ENCODE measurements around the gene SCART1. TPM values are rescaled to one million over a fixed set of nuclear protein-coding genes. Genes with fewer than 3 reads are reported as not detected.

Gene SCART1
- total RNA-seq, 1 experiment from 2014 or later = 0.73 TPM

DNA sequence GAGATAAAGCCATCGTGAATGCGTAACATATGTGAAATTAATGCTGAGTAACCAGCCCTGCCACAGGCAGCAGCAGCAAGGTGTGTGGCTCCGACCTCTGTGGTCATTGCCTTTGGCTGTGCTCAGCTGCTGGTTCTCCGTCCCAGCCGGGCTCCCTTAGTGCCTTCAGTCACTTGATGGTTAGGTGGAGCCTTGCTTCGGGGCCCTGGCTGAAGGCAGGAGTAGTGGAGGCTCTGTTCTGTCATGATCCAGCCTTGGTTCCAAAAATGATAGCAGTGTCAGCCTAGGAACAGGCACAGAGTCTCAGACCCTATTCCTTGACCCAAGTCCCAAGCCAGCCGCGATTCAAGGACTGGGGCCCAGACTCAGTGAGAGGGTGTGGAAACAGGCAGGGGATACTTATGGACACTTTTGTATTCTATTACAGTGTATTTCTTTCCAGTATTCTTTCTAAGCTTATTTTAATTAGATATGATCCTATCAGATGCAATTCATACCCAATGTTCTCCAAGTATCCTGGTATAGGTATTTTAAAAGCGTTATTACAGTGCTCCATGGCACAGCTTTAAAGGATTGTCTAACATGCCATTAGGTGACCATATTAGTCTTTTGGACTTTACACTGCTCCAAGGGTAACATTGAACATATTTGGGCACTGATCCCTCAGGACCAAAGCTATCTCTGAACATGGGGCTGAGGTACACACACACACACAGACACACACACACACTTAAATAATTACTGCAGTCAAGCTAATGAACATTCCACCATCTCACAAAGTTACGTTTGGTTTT, 9.0 kb downstream of the SCART1 start:
- BruUV-seq (replicated peaks) = no TSS peak
- peaks cover 6% of the 10 kb centered on the region; the same call in 1 of the 2 replicates for H3K9me3 ChIP-seq
- H3K4me1 ChIP-seq = no peaks in the 10 kb centered on the region
- intact Hi-C loops (cut with micrococcal nuclease; ENCODE audit: unreplicated experiment) = no loop called here
- no peaks in the 10 kb centered on the region for H3K4me1 Mint-ChIP-seq (ENCODE audit: low read depth, unreplicated experiment)
- no peak overlapping the region for H3K27ac Mint-ChIP-seq (ENCODE audit: unreplicated experiment)
- H3K27me3 ChIP-seq (replicated peaks; ENCODE audit: control insufficient read depth, insufficient read depth, low read length) = no peaks in the 10 kb centered on the region
- DNase-seq = no peak
- TF ChIP-seq, protein P1, sequence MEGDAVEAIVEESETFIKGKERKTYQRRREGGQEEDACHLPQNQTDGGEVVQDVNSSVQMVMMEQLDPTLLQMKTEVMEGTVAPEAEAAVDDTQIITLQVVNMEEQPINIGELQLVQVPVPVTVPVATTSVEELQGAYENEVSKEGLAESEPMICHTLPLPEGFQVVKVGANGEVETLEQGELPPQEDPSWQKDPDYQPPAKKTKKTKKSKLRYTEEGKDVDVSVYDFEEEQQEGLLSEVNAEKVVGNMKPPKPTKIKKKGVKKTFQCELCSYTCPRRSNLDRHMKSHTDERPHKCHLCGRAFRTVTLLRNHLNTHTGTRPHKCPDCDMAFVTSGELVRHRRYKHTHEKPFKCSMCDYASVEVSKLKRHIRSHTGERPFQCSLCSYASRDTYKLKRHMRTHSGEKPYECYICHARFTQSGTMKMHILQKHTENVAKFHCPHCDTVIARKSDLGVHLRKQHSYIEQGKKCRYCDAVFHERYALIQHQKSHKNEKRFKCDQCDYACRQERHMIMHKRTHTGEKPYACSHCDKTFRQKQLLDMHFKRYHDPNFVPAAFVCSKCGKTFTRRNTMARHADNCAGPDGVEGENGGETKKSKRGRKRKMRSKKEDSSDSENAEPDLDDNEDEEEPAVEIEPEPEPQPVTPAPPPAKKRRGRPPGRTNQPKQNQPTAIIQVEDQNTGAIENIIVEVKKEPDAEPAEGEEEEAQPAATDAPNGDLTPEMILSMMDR (IDR thresholded peaks at IDR 0.05; ENCODE audit: insufficient read depth in 1 of 2, low read depth in 1 of 2, low read length in 1 of 2, severe bottlenecking in 1 of 2, unreplicated experiment in 1 of 2) = no peak
- peaks cover 6% of the 10 kb centered on the region for H3K9me3 Mint-ChIP-seq (ENCODE audit: unreplicated experiment)
- peaks cover 4% of the 10 kb centered on the region for H3K27me3 Mint-ChIP-seq (ENCODE audit: insufficient read depth, unreplicated experiment)
- no peaks in the 10 kb centered on the region for H3K36me3 Mint-ChIP-seq (ENCODE audit: insufficient read depth, unreplicated experiment)
- H3K36me3 ChIP-seq (ENCODE audit: control insufficient read depth, insufficient read depth, low read length) = no peaks in the 10 kb centered on the region
- no peak overlapping the region for H3K4me3 ChIP-seq (ENCODE audit: low read depth, low read length)
- POLR2A ChIA-PET = no interaction called here
- CTCF ChIA-PET = no interaction called here
- H3K4me3 Mint-ChIP-seq (ENCODE audit: unreplicated experiment) = no peak overlapping the region

DNA sequence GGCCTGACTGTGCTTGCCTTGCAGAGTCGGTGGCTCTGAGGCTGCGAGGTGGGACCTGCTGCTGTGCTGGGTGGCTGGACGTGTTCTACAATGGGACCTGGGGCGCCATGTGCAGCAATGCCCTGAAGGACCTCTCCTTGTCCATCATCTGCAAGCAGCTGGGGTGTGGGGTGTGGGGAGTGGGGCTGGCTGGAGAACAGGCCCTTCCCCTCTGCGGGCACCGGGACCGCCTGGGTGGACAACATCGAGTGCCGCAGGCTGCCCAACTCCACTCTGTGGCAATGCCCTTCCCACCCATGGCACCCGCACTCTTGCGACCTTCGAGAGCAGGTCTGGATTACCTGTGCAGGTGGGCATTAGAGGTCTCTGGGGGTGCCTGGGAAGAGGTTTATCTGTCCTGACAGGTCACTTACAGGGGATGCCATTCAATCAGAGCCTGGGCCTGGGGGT, 10.9 kb downstream of the SCART1 start:
- POLR2A ChIA-PET = no interaction called here
- H3K36me3 Mint-ChIP-seq (ENCODE audit: insufficient read depth, unreplicated experiment) = no peaks in the 10 kb centered on the region
- BruUV-seq (replicated peaks) = no TSS peak

DNA sequence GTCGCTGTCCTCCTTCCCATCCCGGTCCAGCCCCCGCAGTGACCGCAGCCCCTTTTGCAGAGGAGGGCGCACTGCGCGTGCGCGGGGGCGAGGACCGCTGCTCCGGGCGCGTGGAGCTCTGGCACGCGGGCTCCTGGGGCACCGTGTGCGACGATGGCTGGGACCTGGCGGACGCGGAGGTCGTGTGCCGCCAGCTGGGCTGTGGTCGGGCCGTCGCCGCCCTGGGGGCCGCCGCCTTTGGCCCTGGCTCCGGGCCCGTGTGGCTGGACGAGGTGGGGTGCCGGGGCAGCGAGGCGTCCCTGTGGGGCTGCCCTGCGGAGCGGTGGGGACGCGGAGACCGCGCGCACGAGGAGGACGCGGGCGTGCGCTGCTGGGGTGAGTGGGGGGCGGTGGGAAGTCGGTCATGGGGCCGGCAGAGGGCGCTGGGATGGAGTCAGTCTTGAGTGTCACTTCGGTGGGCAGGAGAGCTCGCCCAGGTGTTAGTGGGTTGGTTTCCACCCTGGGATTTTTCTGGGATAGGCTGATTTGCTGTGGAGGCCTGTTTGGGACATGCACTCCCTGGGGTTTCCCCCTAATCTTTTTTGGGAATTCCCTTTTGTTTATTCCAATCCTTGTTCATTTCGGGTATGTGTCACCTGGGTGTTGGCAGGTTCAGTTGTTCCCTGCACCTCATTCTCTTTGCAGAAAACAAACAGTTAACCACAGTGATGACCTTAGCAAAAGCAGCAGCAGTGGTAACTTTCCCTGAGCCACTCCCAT, 11.6 kb downstream of the SCART1 start:
- no peaks in the 10 kb centered on the region for H3K36me3 Mint-ChIP-seq (ENCODE audit: insufficient read depth, unreplicated experiment)
- no peak overlapping the region for H3K4me3 Mint-ChIP-seq (ENCODE audit: unreplicated experiment)

More for the DNA sequence above, 10.9 kb downstream of the SCART1 start:
- CTCF ChIA-PET = no interaction called here
- TF ChIP-seq, protein P1 (IDR thresholded peaks at IDR 0.05; ENCODE audit: insufficient read depth in 1 of 2, low read depth in 1 of 2, low read length in 1 of 2, severe bottlenecking in 1 of 2, unreplicated experiment in 1 of 2) = no peak
- H3K9me3 Mint-ChIP-seq (ENCODE audit: unreplicated experiment) = peaks cover 6% of the 10 kb centered on the region
- Histone ChIP-seq H3K4me3 (ENCODE audit: low read depth, low read length) (no peak overlapping the region), H3K36me3 (ENCODE audit: control insufficient read depth, insufficient read depth, low read length) (no peaks in the 10 kb centered on the region), H3K4me1 (no peaks in the 10 kb centered on the region), H3K27me3 (replicated peaks; ENCODE audit: control insufficient read depth, insufficient read depth, low read length) (no peaks in the 10 kb centered on the region), H3K9me3 (peaks cover 8% of the 10 kb centered on the region; the same call in 1 of the 2 replicates)
- no peak overlapping the region for H3K4me3 Mint-ChIP-seq (ENCODE audit: unreplicated experiment)
- no peaks in the 10 kb centered on the region for H3K4me1 Mint-ChIP-seq (ENCODE audit: low read depth, unreplicated experiment)
- H3K27me3 Mint-ChIP-seq (ENCODE audit: insufficient read depth, unreplicated experiment) = peaks cover 9% of the 10 kb centered on the region
- no peak for DNase-seq
- intact Hi-C loops (cut with micrococcal nuclease; ENCODE audit: unreplicated experiment) = no loop called here
- H3K27ac Mint-ChIP-seq (ENCODE audit: unreplicated experiment) = no peak overlapping the region

More for the DNA sequence above, 11.6 kb downstream of the SCART1 start:
- Mint-ChIP-seq H3K27me3 (ENCODE audit: insufficient read depth, unreplicated experiment) (peaks cover 14% of the 10 kb centered on the region), H3K4me1 (ENCODE audit: low read depth, unreplicated experiment) (no peaks in the 10 kb centered on the region), H3K27ac (ENCODE audit: unreplicated experiment) (no peak overlapping the region), H3K9me3 (ENCODE audit: unreplicated experiment) (peaks cover 6% of the 10 kb centered on the region)
- TF ChIP-seq, protein P1 (IDR thresholded peaks at IDR 0.05; ENCODE audit: insufficient read depth in 1 of 2, low read depth in 1 of 2, low read length in 1 of 2, severe bottlenecking in 1 of 2, unreplicated experiment in 1 of 2) = no peak
- ChIA-PET POLR2A (no interaction called here), CTCF (no interaction called here)
- no TSS peak for BruUV-seq (replicated peaks)
- H3K9me3 ChIP-seq = peaks cover 8% of the 10 kb centered on the region; the same call in 1 of the 2 replicates
- no peaks in the 10 kb centered on the region for H3K36me3 ChIP-seq (ENCODE audit: control insufficient read depth, insufficient read depth, low read length)
- no peaks in the 10 kb centered on the region for H3K27me3 ChIP-seq (replicated peaks; ENCODE audit: control insufficient read depth, insufficient read depth, low read length)
- H3K4me1 ChIP-seq = no peaks in the 10 kb centered on the region
- no peak for DNase-seq
- intact Hi-C loops (cut with micrococcal nuclease; ENCODE audit: unreplicated experiment) = no loop called here
- no peak overlapping the region for H3K4me3 ChIP-seq (ENCODE audit: low read depth, low read length)
